LoVo (cell line): ENCODE results near the gene PRDM16.

Source experiments
- DNase-seq: peaks from one replicate; pipeline ENCODE4 v3.0.0-alpha.2; 2016; ENCODE audit warnings: low spot score

The PRDM16 gene

GRCh38 chr1:3244927-3245315, 175.9 kb downstream of the PRDM16 start:
- DNase-seq = no peak

GRCh38 chr1:3245344-3245743, 176.3 kb downstream of the PRDM16 start:
- DNase-seq = no peak

GRCh38 chr1:3245768-3246167, 176.8 kb downstream of the PRDM16 start:
- no peak for DNase-seq

- no peak for DNase-seq
Measured at GRCh38 chr1:3246251-3246650, 177.2 kb downstream of the PRDM16 start.

GRCh38 chr1:3247521-3248121, 178.6 kb downstream of the PRDM16 start:
- DNase-seq = no peak

GRCh38 chr1:3248155-3249141, 179.4 kb downstream of the PRDM16 start:
- DNase-seq = no peak

GRCh38 chr1:3249231-3249630, 180.2 kb downstream of the PRDM16 start:
- DNase-seq = no peak

GRCh38 chr1:3249631-3250501, 180.9 kb downstream of the PRDM16 start:
- no peak for DNase-seq

GRCh38 chr1:3250624-3251023, 181.6 kb downstream of the PRDM16 start:
- no peak for DNase-seq

- no peak for DNase-seq
Measured at GRCh38 chr1:3251099-3251806, 182.2 kb downstream of the PRDM16 start.

GRCh38 chr1:3251807-3252428, 182.9 kb downstream of the PRDM16 start:
- no peak for DNase-seq

- no peak for DNase-seq
Measured at GRCh38 chr1:3255680-3256079, 186.7 kb downstream of the PRDM16 start.

GRCh38 chr1:3257788-3258187, 188.8 kb downstream of the PRDM16 start:
- no peak for DNase-seq

- no peak for DNase-seq
Measured at GRCh38 chr1:3258386-3259003, 189.5 kb downstream of the PRDM16 start.

GRCh38 chr1:3259020-3259419, 190.0 kb downstream of the PRDM16 start:
- DNase-seq = no peak

GRCh38 chr1:3261007-3261968, 192.3 kb downstream of the PRDM16 start:
- DNase-seq = no peak

GRCh38 chr1:3261969-3262579, 193.1 kb downstream of the PRDM16 start:
- no peak for DNase-seq

- DNase-seq = no peak
Measured at GRCh38 chr1:3262681-3263286, 193.8 kb downstream of the PRDM16 start.

- no peak for DNase-seq
Measured at GRCh38 chr1:3263790-3264189, 194.8 kb downstream of the PRDM16 start.
